Fibroblast of lung (primary cell): Measurements from ENCODE around the gene CABP7. TPM values are rescaled to one million over a fixed set of nuclear protein-coding genes. Genes with fewer than 3 reads are reported as not detected.

Experiments
- DNase-seq, 2 donors: peaks; one replicate each; pipeline versions ENCODE4 v3.0.0 to v3.0.0-alpha.2; 2010; ENCODE audit warnings: low read depth in 2 of 2
- H2AFZ ChIP-seq: 2 replicates; pipeline ENCODE4 v1.5.1; 2012; ENCODE audit warnings: low read length, control low read depth, inconsistent platforms
- H3K27ac ChIP-seq: 2 replicates; pipeline ENCODE4 v1.5.1; 2011; ENCODE audit warnings: low read length, control low read depth; ENCODE audit not compliant: insufficient read depth
- H3K27me3 ChIP-seq: 2 replicates; pipeline ENCODE4 v1.5.1; 2011; ENCODE audit warnings: mild to moderate bottlenecking, low read length; ENCODE audit not compliant: control insufficient read depth, insufficient read depth
- H3K36me3 ChIP-seq: 2 replicates; pipeline ENCODE4 v1.5.1; 2011; ENCODE audit warnings: low read length; ENCODE audit not compliant: control insufficient read depth, insufficient read depth
- H3K4me1 ChIP-seq: 2 replicates; pipeline ENCODE4 v1.5.1; 2011; ENCODE audit warnings: low read length; ENCODE audit not compliant: control insufficient read depth, insufficient read depth; ENCODE audit errors: extremely low read depth
- H3K4me2 ChIP-seq: 2 replicates; pipeline ENCODE4 v1.5.1; 2011; ENCODE audit warnings: low read length, control low read depth; ENCODE audit not compliant: insufficient read depth; ENCODE audit errors: extremely low read depth
- H3K4me3 ChIP-seq, 4 experiments: fragments of 200-600 bp in 1 of 4; sonication (generic) in 1 of 4; replicated peaks in 1 of 4; 2 replicates each; pipeline ENCODE4 v1.5.1; 2011 to 2016; ENCODE audit warnings: low read length in 4 of 4, low read depth in 3 of 4, mild to moderate bottlenecking in 3 of 4, control low read depth in 2 of 4, inconsistent platforms in 1 of 4, mixed read lengths in 1 of 4; ENCODE audit not compliant: insufficient read depth in 1 of 4; ENCODE audit errors: control extremely low read depth in 1 of 4
- H3K79me2 ChIP-seq: 2 replicates; pipeline ENCODE4 v1.5.1; 2012; ENCODE audit warnings: mild to moderate bottlenecking, low read length, inconsistent platforms; ENCODE audit not compliant: control insufficient read depth, insufficient read depth
- H3K9ac ChIP-seq: 2 replicates; pipeline ENCODE4 v1.5.1; 2011; ENCODE audit warnings: mild to moderate bottlenecking, low read length, control low read depth; ENCODE audit not compliant: insufficient read depth
- H3K9me3 ChIP-seq: 2 replicates; pipeline ENCODE4 v1.5.1; 2012; ENCODE audit warnings: low read depth, low read length; ENCODE audit not compliant: control insufficient read depth, insufficient read depth
- H4K20me1 ChIP-seq: 2 replicates; pipeline ENCODE4 v1.5.1; 2011; ENCODE audit warnings: low read length; ENCODE audit not compliant: control insufficient read depth, insufficient read depth; ENCODE audit errors: extremely low read depth
- CTCF ChIP-seq, 2 donors: IDR thresholded peaks in 1 of 2; conservative IDR thresholded peaks in 1 of 2; 1 replicate in 1 of 2; 2 replicates in 1 of 2; pipeline ENCODE4 v1.5.1; 2011 to 2012; ENCODE audit warnings: low read length in 2 of 2, control low read depth in 1 of 2, inconsistent platforms in 1 of 2, low read depth in 1 of 2, mild to moderate bottlenecking in 1 of 2
- EZH2 ChIP-seq: IDR thresholded peaks from 2 replicates; pipeline ENCODE4 v1.5.1; 2012; ENCODE audit warnings: low read length, control low read depth, mild to moderate bottlenecking; ENCODE audit errors: missing control alignments
- polyA plus RNA-seq, 2 donors: library from polyadenylated mRNA; depleted of rRNA in 1 of 2; stranded (reverse) in 1 of 2; unstranded in 1 of 2; fragments of >200 nt; gene quantifications; 2 replicates each; pipeline ENCODE4 v1.2.1, GENCODE V29; 2011 to 2012; ENCODE audit warnings: missing spikeins in 1 of 2
- total RNA-seq: library from RNA; depleted of rRNA; stranded (reverse); fragments of >200 nt; gene quantifications from 2 replicates; pipeline ENCODE4 v1.2.1, GENCODE V29; 2014

CABP7 gene
- total and polyA plus RNA-seq, 2 donors (not counting 1 experiment from before 2014, with no cell fraction given): not detected

- Histone ChIP-seq H4K20me1 (no peaks in the 10 kb centered on the region), H3K27ac (no peak overlapping the region), H3K4me2 (no peak overlapping the region), H3K4me3 (no peak overlapping the region), H3K4me1 (no peaks in the 10 kb centered on the region), H3K27me3 (no peaks in the 10 kb centered on the region), H3K79me2 (no peaks in the 10 kb centered on the region), H2AFZ (no peak overlapping the region), H3K9ac (no peak overlapping the region), H3K9me3 (no peaks in the 10 kb centered on the region), H3K36me3 (no peaks in the 10 kb centered on the region)
- TF ChIP-seq CTCF (conservative IDR thresholded peaks at IDR 0.05 in 1 of 2, IDR thresholded peaks at IDR 0.05 in 1 of 2; ENCODE audit: low read depth in 1 of 2, low read length in 2 of 2) (no peak), EZH2 (no peak)
- no peak for DNase-seq
Measured at GRCh38 chr22:29748248-29748893, 28.6 kb downstream of the CABP7 start.

GRCh38 chr22:29750029-29750428 lies 30.2 kb downstream of the CABP7 start:
- no peaks in the 10 kb centered on the region for H3K4me1 ChIP-seq
- H3K79me2 ChIP-seq: no peaks in the 10 kb centered on the region
- no peak overlapping the region for H2AFZ ChIP-seq
- no peaks in the 10 kb centered on the region for H3K9me3 ChIP-seq
- DNase-seq: no peak
- H3K27ac ChIP-seq: no peak overlapping the region
- no peaks in the 10 kb centered on the region for H4K20me1 ChIP-seq
- no peak for TF ChIP-seq EZH2
- no peak for TF ChIP-seq CTCF (conservative IDR thresholded peaks at IDR 0.05 in 1 of 2, IDR thresholded peaks at IDR 0.05 in 1 of 2; ENCODE audit: low read depth in 1 of 2, low read length in 2 of 2)
- no peak overlapping the region for H3K9ac ChIP-seq
- H3K27me3 ChIP-seq: no peaks in the 10 kb centered on the region
- no peak overlapping the region for H3K4me3 ChIP-seq
- H3K36me3 ChIP-seq: no peaks in the 10 kb centered on the region
- H3K4me2 ChIP-seq: no peak overlapping the region

- Histone ChIP-seq H2AFZ (no peak overlapping the region), H3K36me3 (no peaks in the 10 kb centered on the region), H3K27me3 (no peaks in the 10 kb centered on the region), H3K4me3 (no peak overlapping the region), H3K9ac (no peak overlapping the region), H3K4me2 (no peak overlapping the region), H3K27ac (no peak overlapping the region), H4K20me1 (no peaks in the 10 kb centered on the region), H3K9me3 (no peaks in the 10 kb centered on the region), H3K79me2 (no peaks in the 10 kb centered on the region), H3K4me1 (no peaks in the 10 kb centered on the region)
- peak in 1 of 2 donors; percentile 12 for DNase-seq
- TF ChIP-seq CTCF (conservative IDR thresholded peaks at IDR 0.05 in 1 of 2, IDR thresholded peaks at IDR 0.05 in 1 of 2; ENCODE audit: low read depth in 1 of 2, low read length in 2 of 2): no peak
- no peak for TF ChIP-seq EZH2
Measured at GRCh38 chr22:29750559-29751538, 31.0 kb downstream of the CABP7 start.
